COR-L47 (cell line): ENCODE results near the gene TBX21.
"Not testable (repeated sequence)": the region's sequence is repeated elsewhere in the genome, so short reads cannot be mapped to it uniquely, and the experiment has no call there.

Experiments used
- DNase-seq: peaks from one replicate; lab custom pipeline; 2025; lab: John Stamatoyannopoulos, UW

Gene TBX21

GRCh38 chr17:47732399-47733046 is 513 bp upstream of the TBX21 start:
- no peak for DNase-seq

GRCh38 chr17:47733674-47734410 is 806 bp downstream of the TBX21 start:
- DNase-seq, result no peak

GRCh38 chr17:47735139-47735464 is 2.1 kb downstream of the TBX21 start:
- DNase-seq, result no peak

- no peak for DNase-seq
Observed at GRCh38 chr17:47735536-47736011, 2.5 kb downstream of the TBX21 start.

GRCh38 chr17:47736501-47737495 is 3.8 kb downstream of the TBX21 start:
- no peak for DNase-seq

GRCh38 chr17:47738178-47738577 is 5.1 kb downstream of the TBX21 start:
- no peak for DNase-seq

GRCh38 chr17:47739150-47739549 is 6.1 kb downstream of the TBX21 start:
- DNase-seq, result no peak

GRCh38 chr17:47739945-47740344 is 6.9 kb downstream of the TBX21 start:
- DNase-seq, result not testable (repeated sequence)

GRCh38 chr17:47741109-47741792 is 8.2 kb downstream of the TBX21 start:
- DNase-seq, result no peak

GRCh38 chr17:47741793-47742145 is 8.7 kb downstream of the TBX21 start:
- no peak for DNase-seq

- DNase-seq, result peak; percentile 4
Observed at GRCh38 chr17:47742319-47743181, 9.5 kb downstream of the TBX21 start.

- no peak for DNase-seq
Observed at GRCh38 chr17:47744168-47745036, 11.4 kb downstream of the TBX21 start.

- DNase-seq, result no peak
Observed at GRCh38 chr17:47745037-47745380, 12.0 kb downstream of the TBX21 start.

- no peak for DNase-seq
Observed at GRCh38 chr17:47751471-47751870, 18.4 kb downstream of the TBX21 start.

- no peak for DNase-seq
Observed at GRCh38 chr17:47757386-47757785, 24.4 kb downstream of the TBX21 start.

GRCh38 chr17:47760409-47761140 is 27.5 kb downstream of the TBX21 start:
- DNase-seq, result no peak

- DNase-seq, result no peak
Observed at GRCh38 chr17:47762728-47763127, 29.7 kb downstream of the TBX21 start.

- DNase-seq, result no peak
Observed at GRCh38 chr17:47763913-47764582, 31.0 kb downstream of the TBX21 start.

- not testable (repeated sequence) for DNase-seq
Observed at GRCh38 chr17:47773649-47774048, 40.6 kb downstream of the TBX21 start.
